IPS DF 4.7 (cell line): ENCODE results near the gene FDXR.

Source experiments
- DNase-seq: peaks from one replicate; pipeline ENCODE4 v3.0.0-alpha.2; 2013; ENCODE audit warnings: low spot score; ENCODE audit errors: extremely low read depth

The FDXR gene

DNA sequence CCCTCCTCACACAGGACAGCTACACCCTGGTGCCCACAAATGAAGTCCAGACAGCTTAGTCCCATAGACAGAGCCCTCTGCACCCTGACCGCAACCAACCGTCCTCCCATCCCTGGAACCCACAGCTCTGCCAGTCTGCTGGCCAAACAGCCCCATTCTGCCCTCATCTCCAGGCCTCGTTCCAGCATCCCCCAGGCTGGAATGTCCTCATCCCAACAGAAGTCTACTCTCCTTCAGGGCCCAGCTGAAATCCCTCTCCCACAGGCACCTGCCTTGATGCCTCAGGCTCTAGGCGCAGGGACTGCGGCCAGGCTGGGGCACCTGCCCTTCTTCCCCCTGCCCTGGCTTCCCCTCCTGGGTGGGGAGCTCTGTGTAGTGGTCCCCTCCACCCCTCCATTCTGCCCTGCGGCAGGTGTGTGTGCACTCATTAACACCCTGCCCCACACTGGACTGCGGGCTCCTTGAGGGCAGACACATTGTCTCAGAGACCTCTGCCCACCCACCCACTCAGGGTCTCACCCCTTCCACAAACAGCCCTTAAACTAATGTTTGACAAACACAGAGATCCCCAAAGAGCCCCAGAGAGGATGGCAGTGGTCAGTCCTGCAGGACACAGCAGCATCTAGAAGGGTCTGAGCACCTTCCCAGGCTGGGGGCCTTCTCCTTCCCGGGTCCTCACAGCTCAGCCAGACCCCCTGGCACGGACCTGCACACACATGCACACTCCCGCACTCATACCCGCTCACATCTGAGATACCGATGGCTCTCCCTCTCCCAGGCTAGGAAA is 13.9 kb downstream of the FDXR start:
- DNase-seq, result no peak

DNA sequence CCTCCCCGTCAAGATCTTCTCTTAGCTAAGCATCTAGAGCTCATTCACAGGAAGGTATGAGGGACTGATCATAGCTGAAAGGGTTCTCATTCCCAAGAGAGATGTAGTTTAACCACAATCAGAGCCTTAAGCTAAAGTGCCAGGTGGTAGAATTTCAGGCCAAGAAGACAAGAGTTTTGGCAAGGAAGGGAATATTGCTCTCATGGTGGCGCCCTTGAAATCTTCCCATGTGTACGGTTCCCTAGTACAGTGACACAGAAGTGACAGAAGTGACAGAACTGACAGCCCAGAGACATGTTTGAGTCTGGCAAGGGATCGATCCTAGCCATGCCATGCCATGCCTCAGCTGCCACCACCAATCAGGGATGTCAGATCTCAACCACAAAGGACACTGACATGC is 15.6 kb downstream of the FDXR start:
- DNase-seq, result no peak

DNA sequence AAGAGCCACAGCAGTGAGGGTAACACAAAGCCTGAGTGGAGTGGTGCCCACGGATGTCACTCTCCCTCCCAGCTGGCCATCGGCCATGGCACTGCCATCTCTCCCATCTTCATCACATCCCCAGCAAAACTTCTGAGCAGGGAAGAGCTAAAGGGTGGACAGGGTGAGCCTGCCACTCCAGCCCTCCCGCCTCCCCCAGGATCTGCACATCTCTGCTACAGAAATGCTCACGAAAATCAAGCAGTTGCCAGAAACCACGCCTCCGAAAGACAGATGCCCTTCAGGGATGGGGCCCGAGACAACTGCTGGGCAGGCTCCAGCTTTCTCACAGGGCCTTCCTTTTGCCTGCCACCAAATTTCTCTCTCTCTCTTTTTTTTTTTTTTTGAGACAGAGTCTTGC is 16.7 kb downstream of the FDXR start:
- DNase-seq, result no peak

DNA sequence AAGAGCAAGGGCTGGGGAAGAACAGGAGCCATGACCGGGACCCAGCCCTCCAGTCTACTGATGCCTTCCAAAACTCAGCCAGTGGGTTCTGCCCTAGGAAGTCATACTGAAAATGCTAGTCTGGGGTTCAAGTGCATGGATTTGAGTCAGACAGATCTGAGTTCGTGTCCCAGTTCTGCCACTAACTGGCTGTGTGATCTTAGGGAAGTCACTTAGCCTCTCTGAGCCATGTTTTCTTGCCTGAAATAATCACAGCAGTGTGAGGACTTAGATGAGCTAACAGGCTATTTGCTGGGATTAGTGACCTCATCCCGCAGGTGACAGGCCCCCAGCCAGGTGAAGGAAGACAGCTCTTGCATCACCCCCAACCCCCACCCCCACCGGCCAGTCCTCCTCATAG is 17.5 kb downstream of the FDXR start:
- no peak for DNase-seq

DNA sequence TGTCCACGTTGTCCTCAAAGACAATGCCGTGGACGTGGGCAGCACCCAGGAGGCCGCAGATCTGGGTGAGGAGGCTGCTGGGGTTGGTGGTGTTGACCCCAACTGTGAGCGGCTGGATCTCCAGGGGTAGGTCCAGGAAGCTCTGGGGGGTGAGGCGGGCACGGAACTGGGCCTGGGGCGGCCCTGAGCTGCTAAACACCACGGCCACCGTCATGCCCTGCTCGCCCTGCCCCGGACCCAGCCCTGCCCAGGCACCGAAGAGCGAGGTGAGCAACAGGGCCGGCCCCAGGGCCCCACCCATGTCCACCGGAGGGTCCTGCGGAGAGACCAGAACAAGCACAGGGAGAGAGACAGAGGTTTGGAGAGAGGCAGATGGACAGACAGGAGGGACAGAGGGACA is 18.0 kb downstream of the FDXR start:
- DNase-seq, result no peak

DNA sequence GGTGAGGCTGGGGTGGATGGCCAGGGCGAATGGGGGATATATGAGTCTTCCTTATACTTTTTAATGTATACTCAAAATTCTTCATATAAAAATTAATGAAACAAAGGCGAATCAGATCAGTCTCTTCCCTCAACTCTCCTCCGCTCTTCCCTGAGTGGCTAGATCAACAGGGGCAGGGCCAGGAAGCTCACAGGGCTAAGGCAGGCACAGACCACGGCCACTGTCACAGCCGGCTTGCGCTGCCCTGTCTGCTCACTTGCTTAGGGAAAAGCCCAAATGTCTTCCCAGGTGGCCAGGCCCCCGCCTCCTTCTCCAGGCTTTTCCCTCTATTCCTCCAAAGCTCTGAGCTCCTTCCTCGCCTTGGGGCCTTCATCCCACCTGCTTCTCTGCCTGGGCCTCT is 19.1 kb downstream of the FDXR start:
- DNase-seq, result no peak

DNA sequence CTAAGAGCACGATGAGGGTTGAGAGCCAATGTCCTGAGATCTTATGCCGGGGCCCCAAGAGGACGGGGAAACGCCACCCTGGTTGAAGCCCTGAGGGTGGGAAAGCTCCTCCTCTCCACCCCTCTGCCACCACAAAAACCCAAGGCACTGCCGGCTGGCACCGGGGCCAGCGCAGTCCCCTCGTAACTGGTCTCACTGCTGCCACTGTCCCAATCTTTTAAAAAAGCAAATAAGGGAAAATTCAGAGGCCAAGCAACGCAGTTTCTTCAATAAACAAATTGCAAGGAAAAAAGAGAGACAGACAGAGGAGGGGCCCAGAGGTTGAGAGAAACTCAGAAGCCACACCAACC is 19.8 kb downstream of the FDXR start:
- DNase-seq, result no peak

DNA sequence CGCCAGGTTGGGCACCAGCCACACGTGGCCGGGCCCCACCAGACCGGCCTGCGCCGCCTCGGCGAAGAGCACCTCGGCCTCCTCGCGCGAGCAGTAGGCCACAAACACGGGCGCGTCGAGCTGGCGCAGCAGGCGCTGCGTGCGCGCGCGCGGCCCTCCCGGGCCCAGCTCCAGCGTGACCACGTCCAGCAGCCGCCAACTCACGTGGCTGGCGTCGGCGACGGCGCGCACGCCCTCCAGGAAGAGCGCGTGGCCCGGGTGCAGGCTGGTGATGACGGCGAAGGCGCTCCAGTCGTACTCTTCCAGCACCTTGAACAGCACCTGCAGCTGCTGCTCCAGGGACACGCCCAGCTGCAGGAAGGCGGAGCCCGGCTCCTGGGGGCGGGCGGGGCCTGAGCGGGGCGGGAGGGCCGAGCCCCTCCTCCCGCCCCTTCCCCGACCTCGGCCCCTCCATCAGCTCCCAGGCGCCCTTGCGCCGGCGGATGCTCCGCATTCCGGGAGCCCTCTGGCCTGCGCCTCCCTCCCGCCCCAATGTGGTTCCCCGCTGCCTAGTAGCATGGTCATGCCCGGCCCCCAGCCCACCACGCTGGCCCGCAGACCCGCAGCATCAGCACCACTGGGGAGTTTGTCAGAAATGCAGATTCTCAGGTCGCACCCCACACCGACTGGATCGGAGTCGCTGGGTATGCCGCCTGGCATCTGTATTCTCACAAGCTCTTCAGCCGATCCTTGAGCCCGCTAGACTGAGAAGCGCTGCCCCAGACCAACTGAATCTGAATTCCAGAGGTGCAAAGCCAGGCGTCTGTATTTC is 20.4 kb downstream of the FDXR start:
- DNase-seq, result no peak

DNA sequence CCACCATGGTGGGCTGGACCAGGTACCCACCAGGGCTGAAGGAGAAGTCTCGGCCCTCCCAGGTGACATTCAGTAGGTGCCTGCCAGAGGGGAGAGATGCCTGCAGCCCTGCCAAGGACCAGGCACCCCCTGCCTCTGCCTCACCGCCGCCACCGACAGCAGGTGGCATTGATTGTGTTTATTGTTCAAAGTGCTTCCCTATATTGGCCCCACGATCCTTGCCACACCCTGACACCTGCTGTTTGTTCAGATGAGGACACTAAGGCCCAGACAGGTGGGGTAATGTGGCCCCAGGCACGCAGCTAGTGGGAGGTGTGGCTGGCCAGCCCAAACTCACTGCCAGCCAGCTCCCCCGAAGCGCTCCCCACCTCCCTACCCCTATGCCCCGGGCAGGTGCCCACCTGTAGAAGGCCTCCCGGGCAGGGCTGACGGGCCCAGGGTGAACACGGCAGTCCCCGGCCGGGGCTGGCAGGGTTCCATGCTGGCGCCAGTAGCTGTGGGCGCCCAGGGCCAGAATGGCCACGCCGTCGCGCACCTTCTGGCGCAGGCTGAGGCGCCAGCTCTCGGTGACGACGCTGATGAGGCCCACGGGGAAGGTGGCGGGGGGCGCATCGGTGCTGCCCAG is 21.1 kb downstream of the FDXR start:
- DNase-seq, result no peak

DNA sequence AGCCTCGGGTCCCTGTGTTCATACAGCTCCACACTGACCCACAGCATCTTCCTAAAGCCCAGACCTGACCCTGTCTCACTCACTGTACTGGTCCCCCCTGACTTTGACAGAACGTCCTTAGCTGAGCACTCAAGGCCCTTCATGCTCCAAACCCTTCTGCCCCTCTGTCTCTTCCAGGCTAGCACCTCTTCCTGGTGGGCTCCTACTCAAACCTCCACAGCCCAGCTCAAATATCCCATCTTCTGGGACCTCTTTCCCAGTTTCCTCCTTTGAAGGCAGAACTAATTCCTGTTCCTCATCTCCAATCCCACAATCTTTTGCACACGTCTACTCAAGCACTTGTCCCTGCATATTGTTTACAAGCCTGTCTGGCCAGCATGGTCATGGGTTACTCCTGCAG is 21.9 kb downstream of the FDXR start:
- DNase-seq, result no peak

DNA sequence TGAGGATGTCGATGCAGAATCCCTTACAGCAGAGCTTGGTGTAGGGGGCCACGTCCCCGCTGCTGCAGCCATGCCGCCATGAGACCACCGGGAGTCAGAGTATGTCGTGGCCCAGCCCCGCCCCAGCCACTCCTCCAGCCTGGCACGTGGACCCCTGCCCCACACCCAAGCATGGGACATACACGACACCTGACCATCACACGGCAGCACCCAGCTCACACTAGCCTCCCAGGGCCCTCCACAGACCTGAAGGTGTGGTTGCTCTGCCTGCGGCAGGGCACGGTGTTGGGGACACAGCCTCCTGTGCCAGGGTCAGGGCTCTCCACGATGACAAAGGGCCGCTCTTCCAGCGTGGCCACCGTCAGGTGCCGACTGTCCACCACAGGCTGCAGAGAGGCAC is 22.5 kb downstream of the FDXR start:
- no peak for DNase-seq

DNA sequence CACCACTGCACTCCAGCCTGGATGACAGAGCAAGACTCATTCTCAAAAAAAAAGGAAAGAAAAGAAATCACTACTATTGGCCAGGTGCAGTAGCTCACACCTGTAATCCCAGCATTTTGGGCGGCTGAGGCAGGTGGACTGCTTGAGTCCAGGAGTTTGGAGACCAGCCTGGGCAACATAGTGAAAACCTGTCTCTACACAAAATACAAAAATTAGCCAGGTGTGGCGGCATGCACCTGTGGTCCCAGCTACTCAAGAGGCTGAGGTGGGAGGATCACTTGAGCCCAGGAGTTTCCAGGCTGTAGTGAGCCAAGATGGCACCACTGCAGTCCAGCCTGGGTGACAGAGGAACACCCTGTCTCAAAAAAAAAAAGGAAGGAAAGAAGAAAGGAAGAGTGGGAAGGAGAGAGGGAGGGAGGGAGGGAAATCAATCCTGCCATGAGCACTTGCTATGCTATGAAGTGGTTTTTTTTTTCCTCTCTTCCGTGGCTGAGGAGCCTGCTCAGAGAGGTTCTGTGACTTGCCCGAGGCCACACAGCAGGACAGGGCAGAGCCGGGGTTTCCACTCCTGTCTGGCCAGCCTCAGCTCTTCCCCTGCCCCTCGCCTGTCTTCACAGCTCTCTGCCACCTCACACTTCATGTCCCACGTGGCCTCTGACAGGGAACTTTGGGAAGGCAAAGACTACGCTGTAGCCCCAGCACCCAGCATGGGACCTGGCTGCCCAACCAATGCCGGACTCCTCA is 24.0 kb downstream of the FDXR start:
- no peak for DNase-seq

DNA sequence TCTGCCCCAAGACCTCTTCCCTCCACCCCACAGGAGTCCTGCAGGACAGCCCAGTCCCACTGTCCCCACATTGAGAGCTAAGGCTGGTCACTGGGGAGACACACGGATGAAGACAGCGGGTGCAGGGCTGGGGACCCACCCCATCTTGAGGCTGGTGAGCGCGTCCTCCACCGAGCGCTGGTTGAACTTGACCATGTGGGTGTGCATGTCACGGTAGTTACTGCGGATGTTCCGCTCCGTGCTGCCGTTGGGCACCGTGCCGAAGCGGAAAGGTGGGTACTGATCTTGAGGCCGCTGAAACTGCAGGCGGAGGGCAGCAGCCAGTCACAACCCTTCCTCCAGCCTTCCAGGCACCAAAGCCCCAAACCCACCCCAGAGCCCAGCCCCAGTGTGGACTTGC is 26.2 kb downstream of the FDXR start:
- no peak for DNase-seq

DNA sequence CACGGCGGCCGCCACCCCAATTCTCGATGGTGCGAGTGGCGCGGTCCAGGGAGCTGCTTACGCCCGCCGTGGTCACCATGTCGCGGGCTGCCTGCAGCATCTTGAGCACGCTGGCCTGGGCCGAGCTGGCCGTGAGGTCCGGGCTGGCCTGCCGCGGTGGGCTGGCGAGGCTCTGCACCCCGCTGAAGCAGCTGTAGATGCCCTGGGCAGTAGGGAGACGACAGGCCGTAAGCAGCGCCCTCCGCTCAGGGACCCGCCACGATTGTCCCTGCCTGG is 29.5 kb downstream of the FDXR start:
- DNase-seq, result no peak

DNA sequence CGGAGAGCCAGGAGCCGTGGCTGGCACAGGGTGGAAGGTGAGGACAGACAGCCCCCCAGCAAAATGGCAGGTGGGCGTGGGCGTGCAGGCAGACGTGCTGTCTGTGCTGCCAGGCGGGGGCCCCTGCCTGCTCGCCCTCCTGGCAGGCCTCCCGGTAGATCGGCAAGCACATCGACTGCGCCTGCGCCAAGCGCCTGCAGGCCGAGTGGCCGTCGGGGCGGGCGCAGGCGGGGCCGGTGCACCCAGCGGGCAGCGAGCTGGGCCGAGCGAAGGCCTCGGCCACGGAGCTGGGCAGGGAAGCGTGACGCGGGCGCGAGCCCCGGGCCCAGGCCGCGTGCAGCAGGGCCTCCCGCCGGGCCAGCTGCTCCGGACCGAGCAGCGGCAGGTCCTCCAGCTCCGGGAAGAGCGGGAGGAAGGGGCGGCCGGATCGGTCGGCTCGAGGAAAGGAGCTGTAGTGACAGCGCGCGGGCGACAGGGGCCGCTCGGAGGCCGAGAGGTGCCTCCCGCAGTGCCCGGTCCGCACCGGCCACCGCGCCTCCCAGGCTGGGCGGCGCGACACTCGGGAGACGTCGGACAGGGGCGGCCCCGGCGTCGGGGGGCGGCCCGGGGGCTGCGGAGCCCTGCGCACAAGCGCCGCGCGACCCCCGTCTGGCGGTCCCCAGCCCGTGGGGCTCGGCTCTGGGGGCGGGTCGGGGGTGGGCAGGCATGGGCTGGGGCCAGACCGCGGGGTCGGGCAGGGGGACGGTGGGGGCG is 30.0 kb downstream of the FDXR start:
- no peak for DNase-seq

DNA sequence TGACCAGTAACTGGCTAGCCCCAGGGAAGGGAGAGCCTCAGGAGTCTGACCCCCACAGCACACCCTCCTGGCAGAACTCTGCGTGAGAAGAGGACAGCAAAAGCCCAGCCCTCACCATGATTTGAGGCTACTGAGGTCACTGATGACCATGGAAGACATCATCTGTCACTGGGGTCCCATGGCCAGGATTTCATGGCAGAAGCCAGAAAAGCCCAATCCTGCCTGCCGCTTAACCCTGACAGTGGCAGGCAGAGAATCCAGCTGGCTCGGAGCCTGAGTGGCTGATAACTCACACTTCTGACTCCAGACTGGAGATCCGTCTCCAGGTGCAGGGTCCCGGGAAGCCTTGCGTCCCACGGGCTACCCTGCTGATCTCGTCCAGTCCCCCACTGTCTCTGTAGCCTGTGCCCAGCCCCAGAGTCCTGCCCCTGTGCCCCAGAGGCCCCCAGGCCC is 30.6 kb downstream of the FDXR start:
- DNase-seq, result no peak

DNA sequence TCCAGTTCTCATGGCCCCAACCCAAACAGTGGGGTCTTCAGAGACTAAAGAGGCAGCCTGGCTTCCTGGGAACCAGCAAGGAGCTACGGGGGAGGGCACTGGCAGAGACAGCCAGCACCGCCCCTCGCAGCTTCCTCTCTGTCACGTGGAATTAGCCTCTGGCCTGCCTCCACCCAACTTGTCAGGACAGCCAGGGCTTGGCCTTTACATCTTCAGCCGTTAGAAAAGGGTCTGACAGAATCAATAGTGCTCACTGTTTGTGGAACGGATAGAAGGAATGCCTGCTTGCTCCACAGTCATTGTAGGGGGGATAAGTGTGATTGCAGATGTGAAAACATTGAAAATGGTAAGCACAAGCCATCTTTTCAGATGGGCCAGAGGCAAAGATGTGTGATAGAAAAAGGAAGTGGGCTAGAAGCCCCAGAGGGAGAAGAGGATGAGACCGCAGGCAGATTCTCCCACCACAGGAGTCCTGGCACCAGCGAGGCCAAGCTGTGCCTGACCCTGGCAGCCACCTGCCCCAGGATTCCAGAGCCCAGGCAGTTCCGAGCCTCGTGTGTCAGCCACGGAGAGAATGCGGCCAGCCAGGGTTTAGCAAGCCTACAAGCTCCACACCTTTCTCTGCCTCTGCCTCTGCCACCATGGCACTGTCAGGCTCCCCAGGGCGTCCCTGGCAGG is 31.7 kb downstream of the FDXR start:
- no peak for DNase-seq

DNA sequence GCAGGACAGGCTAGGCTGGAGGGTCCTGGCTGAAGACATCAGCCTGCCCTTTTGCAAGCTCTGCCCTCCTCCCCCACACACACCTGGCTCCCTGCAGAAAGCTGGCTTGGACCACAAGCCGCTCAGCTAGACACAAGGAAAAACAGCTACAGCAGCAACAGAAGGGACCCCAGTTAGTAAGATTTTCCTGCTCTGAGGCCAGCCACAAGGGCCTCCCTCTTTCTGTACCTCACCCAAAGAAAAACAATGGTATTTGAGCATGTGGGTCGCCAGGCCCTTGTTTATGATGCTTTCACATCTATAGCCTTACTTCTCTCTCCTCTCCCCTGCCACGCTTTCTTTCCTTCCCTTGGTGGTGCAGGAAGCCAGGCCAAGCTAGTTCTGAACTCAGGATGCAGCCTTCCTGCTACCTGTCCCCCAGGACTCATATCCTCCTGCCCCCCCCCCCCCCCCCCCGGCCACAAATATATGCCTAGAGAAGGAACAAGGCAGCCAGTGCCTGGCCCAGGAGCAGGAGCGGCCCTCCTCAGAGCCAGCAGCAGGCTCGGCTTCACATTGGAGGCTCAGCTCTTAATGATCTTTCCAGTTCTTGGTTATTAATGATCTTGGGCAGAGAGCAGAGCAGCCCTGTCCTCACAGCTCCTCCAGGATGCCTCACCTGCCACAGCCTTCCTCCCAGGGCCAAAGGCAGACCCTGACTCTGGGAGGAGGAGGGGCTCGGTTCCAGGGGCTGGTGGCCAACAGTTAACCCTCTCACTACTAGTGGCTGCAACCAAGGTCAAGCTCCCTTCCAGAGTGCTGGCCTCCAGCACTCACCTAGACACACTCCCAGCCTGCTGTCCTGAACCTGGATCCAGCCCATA is 32.6 kb downstream of the FDXR start:
- DNase-seq, result no peak

DNA sequence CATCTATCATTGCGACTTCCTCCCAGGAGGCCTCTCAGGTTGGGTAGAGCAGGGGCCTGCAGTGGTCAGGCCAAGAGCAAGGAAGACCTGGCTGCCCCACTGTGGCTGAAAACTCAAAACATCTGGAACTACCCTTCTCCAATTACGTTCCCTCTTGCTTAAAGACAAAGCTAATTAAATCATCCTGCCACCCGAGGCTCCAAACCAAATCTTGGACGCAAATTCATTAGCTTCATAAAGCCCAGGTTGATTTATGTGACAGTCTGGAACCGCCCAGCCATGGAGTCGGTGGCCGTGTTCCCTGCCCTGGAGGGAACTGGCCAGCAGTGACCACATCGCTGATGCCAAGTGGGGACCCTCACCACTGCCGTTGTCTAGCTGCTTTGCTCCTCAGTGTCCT is 34.5 kb downstream of the FDXR start:
- no peak for DNase-seq
